T-cell (primary cell): Measurements from ENCODE around the gene SOX2. TPM values are rescaled to one million over a fixed set of nuclear protein-coding genes. Genes with fewer than 3 reads are reported as not detected.
A peak's percentile ranks its signal among the peaks of the same experiment; 100 is the strongest.

Experiments
- ATAC-seq, 4 experiments: fragments of 200-7000 bp in 3 of 4; fragments of 150-1000 bp in 1 of 4; cut with Tn5 transposase; replicated peaks in 1 of 4; 1 replicate in 3 of 4; 2 replicates in 1 of 4; pipeline ENCODE4 v1.10.0; 2021; ENCODE audit warnings: moderate library complexity in 3 of 4, mild to moderate bottlenecking in 2 of 4, moderate number of reproducible peaks in 1 of 4
- CTCF ChIA-PET, 2 donors: fragments of 300-600 bp; sonication (Branson Sonifier 250); formaldehyde crosslinking; loops; one replicate each; lab custom pipeline; 2022; ENCODE audit warnings: antibody characterized with exemption in 2 of 2; lab: Charles Lee
- POLR2A ChIA-PET, 2 donors: fragments of 300-600 bp; sonication (Branson Sonifier 250); formaldehyde crosslinking; loops; one replicate each; lab custom pipeline; 2022; ENCODE audit warnings: antibody characterized with exemption in 2 of 2; lab: Charles Lee
- DNase-seq, 35 experiments: peaks; one replicate each; pipeline versions ENCODE4 v3.0.0 to v3.0.0-alpha.2; 2013 to 2023
- H3K27ac ChIP-seq: one replicate; pipeline ENCODE4 v1.5.1; 2013; ENCODE audit warnings: low read length
- H3K27me3 ChIP-seq, 2 experiments: replicated peaks in 1 of 2; 1 replicate in 1 of 2; 2 replicates in 1 of 2; pipeline versions ENCODE4 v1.6.1 to v1.7.0; 2013; ENCODE audit warnings: low read length in 1 of 2, mixed read lengths in 1 of 2; ENCODE audit not compliant: control insufficient read depth in 2 of 2, insufficient read depth in 2 of 2; ENCODE audit errors: extremely low read depth in 1 of 2
- H3K36me3 ChIP-seq, 2 donors: 1 replicate in 1 of 2; 2 replicates in 1 of 2; pipeline versions ENCODE4 v1.6.1 to v1.7.0; 2013; ENCODE audit warnings: low read length in 1 of 2; ENCODE audit not compliant: control insufficient read depth in 2 of 2, insufficient read depth in 1 of 2; ENCODE audit errors: extremely low read depth in 1 of 2
- H3K4me1 ChIP-seq, 2 experiments: 1 replicate in 1 of 2; 2 replicates in 1 of 2; pipeline versions ENCODE4 v1.6.1 to v1.7.0; 2013; ENCODE audit warnings: low read length in 2 of 2, mixed read lengths in 1 of 2; ENCODE audit not compliant: insufficient read depth in 2 of 2, control insufficient read depth in 1 of 2; ENCODE audit errors: extremely low read depth in 1 of 2
- H3K4me3 ChIP-seq, 2 donors: 1 replicate in 1 of 2; 2 replicates in 1 of 2; pipeline versions ENCODE4 v1.5.1 to v1.7.0; 2013; ENCODE audit warnings: mild to moderate bottlenecking in 2 of 2, low read length in 1 of 2, moderate library complexity in 1 of 2; ENCODE audit not compliant: control insufficient read depth in 1 of 2; ENCODE audit errors: extremely low read depth in 1 of 2
- H3K9me3 ChIP-seq: 2 replicates; pipeline ENCODE4 v1.7.0; 2013
- H3K27ac Mint-ChIP-seq, 2 donors: one replicate each; pipeline ENCODE4 v1.8.0; 2020 to 2021; ENCODE audit warnings: mild to moderate bottlenecking in 2 of 2, mixed read lengths in 2 of 2
- H3K27me3 Mint-ChIP-seq, 2 donors: one replicate each; pipeline ENCODE4 v1.8.0; 2021 to 2022; ENCODE audit warnings: mixed read lengths in 2 of 2
- H3K36me3 Mint-ChIP-seq: one replicate; pipeline ENCODE4 v1.8.0; 2021; ENCODE audit warnings: mixed read lengths
- H3K4me1 Mint-ChIP-seq, 3 donors: one replicate each; pipeline ENCODE4 v1.8.0; 2020 to 2022; ENCODE audit warnings: mixed read lengths in 3 of 3, mild to moderate bottlenecking in 1 of 3
- H3K4me3 Mint-ChIP-seq, 3 donors: one replicate each; pipeline ENCODE4 v1.8.0; 2020 to 2022; ENCODE audit warnings: mild to moderate bottlenecking in 3 of 3, mixed read lengths in 3 of 3, moderate library complexity in 3 of 3
- H3K9me3 Mint-ChIP-seq, 3 donors: one replicate each; pipeline ENCODE4 v1.8.0; 2020 to 2022; ENCODE audit warnings: mixed read lengths in 3 of 3
- WGBS: methylation state at CpG from one replicate; pipeline ENCODE4 v1.1.5; 2013; ENCODE audit warnings: missing lambda C conversion rate; ENCODE audit not compliant: insufficient coverage; 5-methylcytosine and 5-hydroxymethylcytosine counted together
- total RNA-seq, 35 experiments: library from RNA in 6 of 35; stranded (reverse) in 6 of 35; fragments of 120-200 nt in 1 of 35; gene quantifications; one replicate each; pipeline versions ENCODE4 v1.2.1 to v1.2.4 and lab custom pipeline; 2013 to 2026

The SOX2 gene
- total RNA-seq, 5 donors from 2014 or later (not counting 1 experiment from before 2014, with no cell fraction given), result 0.18 to 0.28 (median 0.26) TPM; not detected in 2

GRCh38 chr3:181710345-181711291 lies 1.1 kb upstream of the SOX2 start:
- peaks cover 2% of the 10 kb centered on the region for H3K9me3 ChIP-seq
- CTCF ChIA-PET, result interaction anchor here in 1 of 2 donors (0.6 kb wide), 1 partner anchor 973 kb away, joined by 3 read pairs; no protein-coding TSS in a partner anchor
- H3K4me3 ChIP-seq, result peak overlapping the region in 1 of 2 donors; percentile 60
- ATAC-seq (no peak), DNase-seq (no peak)
- no peaks in the 10 kb centered on the region for H3K36me3 ChIP-seq
- Mint-ChIP-seq H3K27me3 (peaks cover 46 to 68% of the 10 kb centered on the region in 2 donors), H3K4me1 (peaks cover 8% of the 10 kb centered on the region in 3 donors), H3K27ac (no peak overlapping the region), H3K4me3 (no peak overlapping the region), H3K36me3 (no peaks in the 10 kb centered on the region), H3K9me3 (peaks cover 0 to 3% (median 2%) of the 10 kb centered on the region in 3 donors)
- POLR2A ChIA-PET, result no interaction called here
- 13% methylated on average over 25 of the region's 37 CpGs for WGBS
- H3K27ac ChIP-seq, result no peak overlapping the region
- peaks cover 31 to 41% of the 10 kb centered on the region in 2 experiments for H3K27me3 ChIP-seq
- H3K4me1 ChIP-seq, result peaks cover 2 to 29% of the 10 kb centered on the region in 2 experiments

- ChIA-PET POLR2A (no interaction called here), CTCF (no interaction called here)
- Histone ChIP-seq H3K36me3 (no peaks in the 10 kb centered on the region), H3K4me3 (peak overlapping the region in 1 of 2 donors; percentile 71), H3K27me3 (peaks cover 33 to 43% of the 10 kb centered on the region in 2 experiments), H3K9me3 (peaks cover 2% of the 10 kb centered on the region), H3K4me1 (peaks cover 2 to 29% of the 10 kb centered on the region in 2 experiments), H3K27ac (no peak overlapping the region)
- no peak overlapping the region for H3K4me3 Mint-ChIP-seq
- no peak overlapping the region for H3K27ac Mint-ChIP-seq
- WGBS, result 3% methylated on average over 35 of the region's 44 CpGs
- H3K4me1 Mint-ChIP-seq, result peaks cover 8% of the 10 kb centered on the region in 3 donors
- H3K27me3 Mint-ChIP-seq, result peaks cover 45 to 70% of the 10 kb centered on the region in 2 donors
- peaks cover 0 to 7% (median 4%) of the 10 kb centered on the region in 3 donors for H3K9me3 Mint-ChIP-seq
- no peak for DNase-seq
- no peak for ATAC-seq
- no peaks in the 10 kb centered on the region for H3K36me3 Mint-ChIP-seq
Observed at GRCh38 chr3:181712226-181712552, 464 bp downstream of the SOX2 start.

GRCh38 chr3:181712553-181713279 lies 991 bp downstream of the SOX2 start:
- H3K27ac ChIP-seq, result no peak overlapping the region
- no peak for ATAC-seq
- ChIA-PET POLR2A (no interaction called here), CTCF (interaction anchor here in 1 of 2 donors (0.6 kb wide), 1 partner anchor 10 kb away, joined by 3 read pairs; no protein-coding TSS in a partner anchor)
- H3K27me3 ChIP-seq, result peaks cover 36 to 43% of the 10 kb centered on the region in 2 experiments
- Mint-ChIP-seq H3K27ac (no peak overlapping the region), H3K27me3 (peaks cover 43 to 71% of the 10 kb centered on the region in 2 donors), H3K4me1 (peaks cover 8% of the 10 kb centered on the region in 3 donors), H3K4me3 (no peak overlapping the region), H3K9me3 (peaks cover 0 to 7% (median 4%) of the 10 kb centered on the region in 3 donors), H3K36me3 (no peaks in the 10 kb centered on the region)
- H3K9me3 ChIP-seq, result peaks cover 2% of the 10 kb centered on the region
- peaks cover 2 to 29% of the 10 kb centered on the region in 2 experiments for H3K4me1 ChIP-seq
- 12% methylated on average over 55 of the region's 65 CpGs for WGBS
- no peaks in the 10 kb centered on the region for H3K36me3 ChIP-seq
- DNase-seq, result no peak
- H3K4me3 ChIP-seq, result peak overlapping the region in 1 of 2 donors; percentile 71

GRCh38 chr3:181713280-181713647 lies 1.5 kb downstream of the SOX2 start:
- ChIA-PET POLR2A (no interaction called here), CTCF (interaction anchor here in 1 of 2 donors (0.6 kb wide), 1 partner anchor 11 kb away, joined by 3 read pairs; no protein-coding TSS in a partner anchor)
- Histone ChIP-seq H3K4me1 (peaks cover 2 to 29% of the 10 kb centered on the region in 2 experiments), H3K4me3 (peak overlapping the region in 1 of 2 donors; percentile 71), H3K27me3 (peaks cover 38 to 43% of the 10 kb centered on the region in 2 experiments), H3K27ac (no peak overlapping the region), H3K9me3 (peaks cover 2% of the 10 kb centered on the region), H3K36me3 (no peaks in the 10 kb centered on the region)
- Mint-ChIP-seq H3K27ac (no peak overlapping the region), H3K27me3 (peaks cover 41 to 70% of the 10 kb centered on the region in 2 donors), H3K4me3 (no peak overlapping the region), H3K9me3 (peaks cover 0 to 7% (median 4%) of the 10 kb centered on the region in 3 donors), H3K36me3 (no peaks in the 10 kb centered on the region), H3K4me1 (peaks cover 8% of the 10 kb centered on the region in 3 donors)
- 0% methylated on average over 1 of the region's 11 CpGs for WGBS
- ATAC-seq (no peak), DNase-seq (no peak)

- ATAC-seq, result no peak
- peaks cover 0 to 7% (median 4%) of the 10 kb centered on the region in 3 donors for H3K9me3 Mint-ChIP-seq
- Histone ChIP-seq H3K4me3 (no peak overlapping the region), H3K4me1 (peaks cover 2 to 29% of the 10 kb centered on the region in 2 experiments), H3K27ac (no peak overlapping the region), H3K36me3 (no peaks in the 10 kb centered on the region), H3K27me3 (peaks cover 41 to 43% of the 10 kb centered on the region in 2 experiments), H3K9me3 (peaks cover 2% of the 10 kb centered on the region)
- POLR2A ChIA-PET, result no interaction called here
- H3K36me3 Mint-ChIP-seq, result no peaks in the 10 kb centered on the region
- H3K4me1 Mint-ChIP-seq, result peaks cover 8% of the 10 kb centered on the region in 3 donors
- H3K27ac Mint-ChIP-seq, result no peak overlapping the region
- H3K4me3 Mint-ChIP-seq, result no peak overlapping the region
- no peak for DNase-seq
- CTCF ChIA-PET, result no interaction called here
- peaks cover 46 to 72% of the 10 kb centered on the region in 2 donors for H3K27me3 Mint-ChIP-seq
- no CpG with 5 or more reads among the region's 13 CpGs for WGBS
Observed at GRCh38 chr3:181713676-181714612, 2.2 kb downstream of the SOX2 start.
